Smooth muscle cell (in vitro differentiated cells): ENCODE data around the gene SCIN. TPM values are rescaled to one million over a fixed set of nuclear protein-coding genes. Genes with fewer than 3 reads are reported as not detected.

ENCODE experiments used
- DNase-seq: peaks from one replicate; lab custom pipeline; 2025; ENCODE audit not compliant: unreplicated experiment; lab: John Stamatoyannopoulos, UW
- H2AFZ ChIP-seq: fragments of 200-600 bp; sonication (generic); 2 replicates; pipeline ENCODE4 v1.6.0; 2016; ENCODE audit warnings: antibody characterized with exemption, low read depth, mild to moderate bottlenecking
- H3F3A ChIP-seq: fragments of 200-600 bp; sonication (generic); 2 replicates; pipeline ENCODE4 v1.6.0; 2017; ENCODE audit warnings: antibody characterized with exemption, low read depth
- H3K27ac ChIP-seq: fragments of 200-600 bp; sonication (generic); 2 replicates; pipeline ENCODE4 v1.5.1; 2016; ENCODE audit warnings: low read depth, mild to moderate bottlenecking
- H3K27me3 ChIP-seq: fragments of 200-600 bp; sonication (generic); 2 replicates; pipeline ENCODE4 v1.6.1; 2016; ENCODE audit warnings: low read depth, mild to moderate bottlenecking
- H3K36me3 ChIP-seq: fragments of 200-600 bp; sonication (generic); 2 replicates; pipeline ENCODE4 v1.5.1; 2016; ENCODE audit warnings: low read depth
- H3K4me1 ChIP-seq: fragments of 200-600 bp; sonication (generic); 2 replicates; pipeline ENCODE4 v1.5.1; 2016; ENCODE audit warnings: low read depth
- H3K4me2 ChIP-seq: fragments of 200-600 bp; sonication (generic); 2 replicates; pipeline ENCODE4 v1.6.0; 2016; ENCODE audit warnings: mild to moderate bottlenecking
- H3K4me3 ChIP-seq: fragments of 200-600 bp; sonication (generic); 2 replicates; pipeline ENCODE4 v1.5.1; 2016; ENCODE audit warnings: mild to moderate bottlenecking
- H3K79me2 ChIP-seq: fragments of 200-600 bp; sonication (generic); 2 replicates; pipeline ENCODE4 v1.6.0; 2016; ENCODE audit warnings: low read depth, mild to moderate bottlenecking
- H3K9ac ChIP-seq: fragments of 200-600 bp; sonication (generic); 2 replicates; pipeline ENCODE4 v1.6.0; 2016; ENCODE audit warnings: low read depth
- H3K9me3 ChIP-seq: fragments of 200-600 bp; sonication (generic); replicated peaks from 2 replicates; pipeline ENCODE4 v1.5.1; 2016; ENCODE audit warnings: low read depth
- H4K20me1 ChIP-seq: fragments of 200-600 bp; sonication (generic); 2 replicates; pipeline ENCODE4 v1.6.0; 2016; ENCODE audit warnings: low read depth
- WGBS: methylation state at CpG from one replicate; pipeline ENCODE4 v1.1.7; 2016; ENCODE audit warnings: low lambda C conversion rate; 5-methylcytosine and 5-hydroxymethylcytosine counted together
- polyA plus RNA-seq: library from polyadenylated mRNA; unstranded; fragments of >200 nt; fragmentation: Nextera tagmentation; extraction: Ambion mirVana; gene quantifications from 2 replicates; pipeline ENCODE4 v1.2.1, GENCODE V29; 2016
- total RNA-seq: library from RNA; depleted of rRNA; stranded (reverse); fragments of >200 nt; gene quantifications from 2 replicates; pipeline ENCODE4 v1.2.3, GENCODE V29; 2014
- TF ChIP-seq, protein P1 (sequence below): fragments of 200-600 bp; sonication (generic); IDR thresholded peaks from 2 replicates; pipeline ENCODE4 v1.5.1; 2017; ENCODE audit warnings: borderline replicate concordance, mild to moderate bottlenecking, antibody characterized with exemption; ENCODE audit not compliant: insufficient read depth, poor library complexity, severe bottlenecking

SCIN gene
- total and polyA plus RNA-seq, 2 experiments from 2014 or later, result 0.31 TPM

DNA sequence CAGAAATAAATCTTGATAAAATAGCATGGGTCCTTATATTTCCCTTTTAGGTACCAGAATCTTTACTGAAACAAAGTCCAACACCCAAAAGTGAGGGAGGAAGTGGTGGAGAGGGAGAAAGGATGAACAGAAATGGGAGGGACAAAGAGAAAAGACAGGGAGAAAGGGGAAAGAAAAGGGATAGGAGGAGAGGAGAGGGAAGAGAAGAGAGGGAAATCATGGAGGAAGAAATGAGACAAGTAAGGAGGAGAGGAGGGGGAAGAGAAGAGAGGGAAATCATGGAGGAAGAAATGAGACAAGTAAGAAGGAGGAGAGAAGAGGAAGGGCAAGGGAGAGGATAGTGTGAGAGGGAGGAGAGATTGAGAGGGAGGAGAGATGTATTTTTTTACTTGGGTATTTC lies 66.8 kb downstream of the SCIN start:
- no peaks in the 10 kb centered on the region for H4K20me1 ChIP-seq
- H3K27ac ChIP-seq, result no peak overlapping the region
- peak overlapping the region; percentile 53 for H2AFZ ChIP-seq
- H3K9ac ChIP-seq, result no peak overlapping the region
- H3K4me1 ChIP-seq, result no peaks in the 10 kb centered on the region
- no peaks in the 10 kb centered on the region for H3K36me3 ChIP-seq
- DNase-seq, result no peak
- no peak overlapping the region for H3K4me3 ChIP-seq
- TF ChIP-seq, protein P1, sequence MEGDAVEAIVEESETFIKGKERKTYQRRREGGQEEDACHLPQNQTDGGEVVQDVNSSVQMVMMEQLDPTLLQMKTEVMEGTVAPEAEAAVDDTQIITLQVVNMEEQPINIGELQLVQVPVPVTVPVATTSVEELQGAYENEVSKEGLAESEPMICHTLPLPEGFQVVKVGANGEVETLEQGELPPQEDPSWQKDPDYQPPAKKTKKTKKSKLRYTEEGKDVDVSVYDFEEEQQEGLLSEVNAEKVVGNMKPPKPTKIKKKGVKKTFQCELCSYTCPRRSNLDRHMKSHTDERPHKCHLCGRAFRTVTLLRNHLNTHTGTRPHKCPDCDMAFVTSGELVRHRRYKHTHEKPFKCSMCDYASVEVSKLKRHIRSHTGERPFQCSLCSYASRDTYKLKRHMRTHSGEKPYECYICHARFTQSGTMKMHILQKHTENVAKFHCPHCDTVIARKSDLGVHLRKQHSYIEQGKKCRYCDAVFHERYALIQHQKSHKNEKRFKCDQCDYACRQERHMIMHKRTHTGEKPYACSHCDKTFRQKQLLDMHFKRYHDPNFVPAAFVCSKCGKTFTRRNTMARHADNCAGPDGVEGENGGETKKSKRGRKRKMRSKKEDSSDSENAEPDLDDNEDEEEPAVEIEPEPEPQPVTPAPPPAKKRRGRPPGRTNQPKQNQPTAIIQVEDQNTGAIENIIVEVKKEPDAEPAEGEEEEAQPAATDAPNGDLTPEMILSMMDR, result no peak
- no peaks in the 10 kb centered on the region for H3K27me3 ChIP-seq
- H3K79me2 ChIP-seq, result no peaks in the 10 kb centered on the region
- H3K4me2 ChIP-seq, result no peak overlapping the region
- H3K9me3 ChIP-seq, result no peaks in the 10 kb centered on the region
- no peaks in the 10 kb centered on the region for H3F3A ChIP-seq

DNA sequence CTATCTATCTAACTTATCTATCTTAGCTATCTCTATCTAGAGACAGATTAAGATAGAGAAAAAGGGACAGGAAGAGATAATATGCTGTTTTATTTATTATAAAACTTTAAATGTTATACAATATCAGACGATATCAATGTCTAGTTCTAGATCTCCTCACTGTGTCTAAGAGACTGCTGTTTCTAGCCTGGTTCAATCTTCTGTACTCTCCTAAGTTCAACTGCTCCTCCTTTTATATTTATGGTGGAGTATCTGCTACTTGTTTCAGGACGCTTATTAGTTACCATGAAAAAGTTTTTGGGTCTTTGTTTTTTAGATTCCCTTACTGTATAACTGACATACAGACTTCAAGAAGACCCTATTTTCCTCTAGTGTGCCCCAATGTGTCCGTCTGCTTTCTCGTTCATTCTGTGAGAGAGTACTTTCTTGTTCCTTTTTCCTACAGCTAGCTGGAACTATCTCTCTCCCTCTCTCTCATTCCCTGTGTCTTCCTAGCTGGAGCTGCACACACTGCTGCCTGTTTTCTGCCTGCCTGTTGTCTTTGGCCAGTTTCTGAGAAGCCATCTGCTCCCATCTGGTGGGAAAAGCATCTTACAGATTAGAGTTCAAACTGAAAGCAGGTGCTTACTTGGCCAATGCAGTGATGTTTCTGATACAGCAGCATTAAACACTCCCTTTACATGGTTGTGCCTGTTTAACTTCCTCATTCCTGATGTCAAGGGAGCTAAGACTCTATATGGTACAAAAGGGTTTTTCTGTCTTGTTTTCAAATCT lies 67.5 kb downstream of the SCIN start:
- no peaks in the 10 kb centered on the region for H4K20me1 ChIP-seq
- WGBS, result 65% methylated on average over 4 of the region's 4 CpGs
- H3K27ac ChIP-seq, result no peak overlapping the region
- TF ChIP-seq, protein P1, result no peak
- DNase-seq, result no peak
- H3K27me3 ChIP-seq, result no peaks in the 10 kb centered on the region
- H3K4me1 ChIP-seq, result no peaks in the 10 kb centered on the region
- H3K4me2 ChIP-seq, result no peak overlapping the region
- H2AFZ ChIP-seq, result peak overlapping the region; percentile 68
- H3K79me2 ChIP-seq, result no peaks in the 10 kb centered on the region
- H3K9me3 ChIP-seq, result no peaks in the 10 kb centered on the region
- no peak overlapping the region for H3K9ac ChIP-seq
- H3K36me3 ChIP-seq, result no peaks in the 10 kb centered on the region
- H3F3A ChIP-seq, result no peaks in the 10 kb centered on the region
- no peak overlapping the region for H3K4me3 ChIP-seq

DNA sequence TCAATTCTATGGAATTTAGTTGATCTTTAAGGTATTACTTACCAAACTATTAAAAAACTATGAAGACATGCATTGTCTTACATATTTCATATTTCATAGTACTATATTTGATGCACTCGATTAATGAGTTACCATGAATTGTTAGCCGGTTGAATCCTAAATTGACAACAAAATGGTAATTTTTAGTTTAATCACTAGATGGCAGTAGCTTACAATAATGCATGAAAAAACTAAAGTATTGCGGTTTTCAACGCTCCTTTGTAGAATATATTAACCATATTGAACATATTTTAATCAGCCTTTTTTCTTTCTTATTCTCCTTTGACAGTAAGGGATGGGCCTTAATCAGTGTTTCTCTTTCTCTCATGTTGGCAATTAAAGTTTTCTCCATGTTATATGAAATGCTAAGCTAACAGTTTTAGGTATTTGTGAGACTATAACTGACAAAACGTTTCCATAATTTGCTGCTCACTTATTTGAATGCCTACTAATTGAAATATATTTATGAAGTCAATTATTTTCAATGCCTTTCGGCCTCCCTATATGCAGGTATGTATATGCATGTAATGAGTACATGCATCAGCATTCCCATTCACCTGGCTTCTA lies 68.4 kb downstream of the SCIN start:
- Histone ChIP-seq H3K79me2 (no peaks in the 10 kb centered on the region), H3K36me3 (no peaks in the 10 kb centered on the region), H3K27ac (no peak overlapping the region), H4K20me1 (no peaks in the 10 kb centered on the region), H3K9ac (no peak overlapping the region), H3F3A (no peaks in the 10 kb centered on the region), H2AFZ (no peak overlapping the region), H3K4me1 (no peaks in the 10 kb centered on the region), H3K4me3 (no peak overlapping the region), H3K4me2 (peak overlapping the region; percentile 66), H3K27me3 (no peaks in the 10 kb centered on the region), H3K9me3 (no peaks in the 10 kb centered on the region)
- TF ChIP-seq, protein P1, result peak; percentile 76
- DNase-seq, result no peak
- WGBS, result 29% methylated on average over 6 of the region's 6 CpGs
